ENCODE results near the gene XCL1.
"Not testable (repeated sequence)": the region's sequence is repeated elsewhere in the genome, so short reads cannot be mapped to it uniquely, and the experiment has no call there.

Gene XCL1

GRCh38 chr1:168581817-168582572 is 5.6 kb downstream of the XCL1 start:
- H3K4me1 Mint-ChIP-seq (ENCODE audit: low read depth): no peaks in the 10 kb centered on the region
- no peaks in the 10 kb centered on the region for H3K27me3 Mint-ChIP-seq (ENCODE audit: low read depth)
- no peaks in the 10 kb centered on the region for H3K9me3 Mint-ChIP-seq
- H3K36me3 Mint-ChIP-seq (ENCODE audit: low read depth): no peaks in the 10 kb centered on the region
- no peak overlapping the region for H3K27ac Mint-ChIP-seq
- no peak overlapping the region for H3K4me3 Mint-ChIP-seq

DNA sequence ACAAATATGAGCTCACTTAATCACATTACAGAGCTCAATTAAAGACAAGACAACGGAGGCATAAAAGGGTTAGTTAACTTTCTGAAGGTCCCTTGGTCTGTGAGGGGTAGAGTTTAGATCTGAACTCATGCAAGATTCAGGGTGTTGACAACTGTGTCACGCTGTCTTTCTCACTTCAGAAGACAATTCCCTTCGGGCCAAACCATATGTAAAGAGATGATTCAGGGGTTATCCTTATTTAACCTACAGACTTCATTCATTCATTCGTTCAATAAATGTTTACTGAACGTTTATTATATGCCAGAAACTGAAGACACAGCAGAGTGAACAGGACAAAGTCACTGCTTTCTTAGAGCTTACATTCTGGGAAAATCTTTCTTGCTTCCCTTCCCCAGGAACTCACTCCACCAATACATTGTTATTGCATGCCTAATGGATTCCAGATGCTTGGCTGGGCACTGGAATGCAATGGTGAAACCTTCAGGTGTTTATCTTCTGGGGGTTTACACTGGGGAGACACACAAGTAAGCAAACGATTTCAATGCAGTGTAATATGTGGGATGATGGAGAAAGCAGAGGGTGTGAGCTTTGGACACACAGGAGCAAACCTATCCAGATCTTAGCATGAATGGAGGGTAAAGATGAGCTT is 6.4 kb downstream of the XCL1 start:
- H3K4me1 Mint-ChIP-seq (ENCODE audit: low read depth): no peaks in the 10 kb centered on the region
- H3K27me3 Mint-ChIP-seq (ENCODE audit: low read depth): no peaks in the 10 kb centered on the region
- H3K36me3 Mint-ChIP-seq (ENCODE audit: low read depth): peaks cover 3% of the 10 kb centered on the region
- no peak overlapping the region for H3K4me3 Mint-ChIP-seq
- no peak overlapping the region for H3K27ac Mint-ChIP-seq
- H3K9me3 Mint-ChIP-seq: peaks cover 6% of the 10 kb centered on the region

- Mint-ChIP-seq H3K27me3 (ENCODE audit: low read depth) (no peaks in the 10 kb centered on the region), H3K27ac (no peak overlapping the region), H3K4me1 (ENCODE audit: low read depth) (no peaks in the 10 kb centered on the region), H3K36me3 (ENCODE audit: low read depth) (peaks cover 3% of the 10 kb centered on the region), H3K9me3 (peaks cover 9% of the 10 kb centered on the region), H3K4me3 (no peak overlapping the region)
Measured at GRCh38 chr1:168583571-168583970, 7.2 kb downstream of the XCL1 start.

- H3K36me3 Mint-ChIP-seq (ENCODE audit: low read depth): peaks cover 3% of the 10 kb centered on the region
- no peaks in the 10 kb centered on the region for H3K4me1 Mint-ChIP-seq (ENCODE audit: low read depth)
- H3K4me3 Mint-ChIP-seq: no peak overlapping the region
Measured at GRCh38 chr1:168585191-168585590, 8.8 kb downstream of the XCL1 start.

GRCh38 chr1:168585937-168586336 is 9.5 kb downstream of the XCL1 start:
- no peak overlapping the region for H3K27ac Mint-ChIP-seq
- H3K4me1 Mint-ChIP-seq (ENCODE audit: low read depth): no peaks in the 10 kb centered on the region
- peaks cover 3% of the 10 kb centered on the region for H3K36me3 Mint-ChIP-seq (ENCODE audit: low read depth)
- H3K9me3 Mint-ChIP-seq: peaks cover 9% of the 10 kb centered on the region
- H3K4me3 Mint-ChIP-seq: no peak overlapping the region
- H3K27me3 Mint-ChIP-seq (ENCODE audit: low read depth): peaks cover 7% of the 10 kb centered on the region

More at GRCh38 chr1:168585191-168585590, 8.8 kb downstream of the XCL1 start:
- Mint-ChIP-seq H3K27me3 (ENCODE audit: low read depth) (peaks cover 7% of the 10 kb centered on the region), H3K27ac (no peak overlapping the region), H3K9me3 (peaks cover 9% of the 10 kb centered on the region)

DNA sequence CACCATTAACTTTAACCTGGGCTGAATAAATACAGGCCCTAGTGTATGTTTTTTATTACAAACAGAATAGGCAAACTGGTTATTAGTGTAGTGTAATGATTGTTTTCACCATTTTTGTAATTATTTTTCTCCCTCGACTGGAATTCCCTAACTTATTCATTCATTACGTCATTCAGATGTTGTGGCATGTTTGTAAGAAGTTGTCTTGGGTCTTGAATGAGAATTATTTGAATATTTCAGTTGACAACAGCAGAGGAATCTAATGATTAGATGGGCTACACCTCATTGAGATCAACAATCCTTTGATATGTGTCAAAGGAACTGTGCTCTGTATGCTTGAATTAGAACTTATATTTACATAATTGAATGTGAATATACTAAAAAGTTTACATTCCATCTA is 12.8 kb downstream of the XCL1 start:
- no peak overlapping the region for H3K27ac Mint-ChIP-seq
- peaks cover 3% of the 10 kb centered on the region for H3K36me3 Mint-ChIP-seq (ENCODE audit: low read depth)
- no peaks in the 10 kb centered on the region for H3K4me1 Mint-ChIP-seq (ENCODE audit: low read depth)
- H3K27me3 Mint-ChIP-seq (ENCODE audit: low read depth): peaks cover 7% of the 10 kb centered on the region
- H3K9me3 Mint-ChIP-seq: peaks cover 9% of the 10 kb centered on the region
- no peak overlapping the region for H3K4me3 Mint-ChIP-seq

GRCh38 chr1:168591066-168591465 is 14.7 kb downstream of the XCL1 start:
- no peaks in the 10 kb centered on the region for H3K4me1 Mint-ChIP-seq (ENCODE audit: low read depth)
- no peak overlapping the region for H3K4me3 Mint-ChIP-seq
- peaks cover 7% of the 10 kb centered on the region for H3K27me3 Mint-ChIP-seq (ENCODE audit: low read depth)
- H3K36me3 Mint-ChIP-seq (ENCODE audit: low read depth): peaks cover 3% of the 10 kb centered on the region
- H3K9me3 Mint-ChIP-seq: peaks cover 9% of the 10 kb centered on the region
- no peak overlapping the region for H3K27ac Mint-ChIP-seq

GRCh38 chr1:168591641-168592250 is 15.3 kb downstream of the XCL1 start:
- H3K27me3 Mint-ChIP-seq (ENCODE audit: low read depth): peaks cover 8% of the 10 kb centered on the region
- no peak overlapping the region for H3K4me3 Mint-ChIP-seq
- H3K27ac Mint-ChIP-seq: no peak overlapping the region

DNA sequence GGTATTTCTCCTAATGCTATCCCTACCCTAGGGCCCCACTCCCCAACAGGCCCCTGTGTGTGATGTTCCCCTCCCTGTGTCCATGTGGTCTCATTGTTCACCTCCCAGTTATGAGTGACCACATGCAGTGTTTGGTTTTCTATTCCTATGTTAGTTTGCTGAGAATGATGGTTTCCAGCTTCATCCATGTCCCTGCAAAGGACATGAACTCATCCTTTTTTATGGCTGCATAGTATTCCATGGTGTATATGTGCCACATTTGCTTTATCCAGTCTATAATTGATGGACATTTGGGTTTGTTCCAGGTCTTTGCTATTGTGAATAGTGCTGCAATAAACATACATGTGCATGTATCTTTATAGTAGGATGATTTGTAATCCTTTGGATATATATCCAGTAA is 19.0 kb downstream of the XCL1 start:
- not testable (repeated sequence) for H3K9me3 Mint-ChIP-seq; H3K36me3 Mint-ChIP-seq (ENCODE audit: low read depth); H3K4me3 Mint-ChIP-seq; H3K27ac Mint-ChIP-seq; H3K4me1 Mint-ChIP-seq (ENCODE audit: low read depth)
- peaks cover 13% of the 10 kb centered on the region for H3K27me3 Mint-ChIP-seq (ENCODE audit: low read depth)

More at GRCh38 chr1:168591641-168592250, 15.3 kb downstream of the XCL1 start:
- Mint-ChIP-seq H3K4me1 (ENCODE audit: low read depth) (no peaks in the 10 kb centered on the region), H3K9me3 (peaks cover 9% of the 10 kb centered on the region), H3K36me3 (ENCODE audit: low read depth) (peaks cover 3% of the 10 kb centered on the region)

GRCh38 chr1:168598125-168598524 is 21.7 kb downstream of the XCL1 start:
- H3K9me3 Mint-ChIP-seq: no peaks in the 10 kb centered on the region
- H3K4me1 Mint-ChIP-seq (ENCODE audit: low read depth): no peaks in the 10 kb centered on the region
- peaks cover 18% of the 10 kb centered on the region for H3K27me3 Mint-ChIP-seq (ENCODE audit: low read depth)
- no peaks in the 10 kb centered on the region for H3K36me3 Mint-ChIP-seq (ENCODE audit: low read depth)
- no peak overlapping the region for H3K4me3 Mint-ChIP-seq
- no peak overlapping the region for H3K27ac Mint-ChIP-seq

DNA sequence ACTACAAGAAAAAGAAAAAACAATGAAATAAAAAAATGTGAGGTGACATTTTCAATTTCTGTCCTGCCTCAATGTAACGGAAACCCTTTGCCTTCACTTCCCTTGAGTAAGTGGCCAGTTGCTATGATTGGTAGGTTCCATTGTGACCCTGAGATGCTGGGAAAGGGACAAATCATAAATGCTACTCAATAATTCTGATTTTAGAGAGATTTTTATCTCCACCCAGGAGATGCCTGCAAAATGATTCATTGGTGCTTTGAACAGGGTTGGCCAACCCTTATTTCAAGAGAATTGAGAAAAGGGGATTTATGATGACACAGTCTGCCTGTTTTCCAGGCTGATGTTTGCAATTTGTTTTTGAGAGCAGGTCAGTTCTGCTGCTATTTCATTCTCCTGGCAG is 22.5 kb downstream of the XCL1 start:
- Mint-ChIP-seq H3K4me3 (no peak overlapping the region), H3K27ac (no peak overlapping the region), H3K9me3 (no peaks in the 10 kb centered on the region), H3K27me3 (ENCODE audit: low read depth) (peaks cover 18% of the 10 kb centered on the region), H3K4me1 (ENCODE audit: low read depth) (peaks cover 2% of the 10 kb centered on the region), H3K36me3 (ENCODE audit: low read depth) (no peaks in the 10 kb centered on the region)

DNA sequence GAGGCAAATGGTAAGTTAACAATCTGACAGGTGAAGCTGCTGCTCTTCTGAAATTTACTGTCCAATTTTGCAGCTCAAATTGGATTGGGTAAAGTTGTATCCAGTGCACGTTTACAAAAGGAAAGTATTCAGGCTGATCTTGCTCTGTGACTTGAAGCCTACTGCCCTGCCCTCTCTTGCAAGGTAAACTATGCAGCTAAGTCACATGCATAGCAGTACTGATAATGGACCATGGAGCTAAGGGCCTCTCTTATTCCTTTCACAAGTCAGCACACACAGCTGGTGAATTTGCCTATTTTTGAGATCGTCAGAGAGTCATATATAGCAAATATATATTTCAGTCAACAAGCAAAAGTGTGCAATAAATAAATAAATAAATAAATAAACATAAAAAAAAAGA is 23.2 kb downstream of the XCL1 start:
- peaks cover 2% of the 10 kb centered on the region for H3K4me1 Mint-ChIP-seq (ENCODE audit: low read depth)
- no peak overlapping the region for H3K4me3 Mint-ChIP-seq
- H3K27me3 Mint-ChIP-seq (ENCODE audit: low read depth): peaks cover 23% of the 10 kb centered on the region
- H3K36me3 Mint-ChIP-seq (ENCODE audit: low read depth): no peaks in the 10 kb centered on the region
- no peak overlapping the region for H3K27ac Mint-ChIP-seq
- no peaks in the 10 kb centered on the region for H3K9me3 Mint-ChIP-seq

DNA sequence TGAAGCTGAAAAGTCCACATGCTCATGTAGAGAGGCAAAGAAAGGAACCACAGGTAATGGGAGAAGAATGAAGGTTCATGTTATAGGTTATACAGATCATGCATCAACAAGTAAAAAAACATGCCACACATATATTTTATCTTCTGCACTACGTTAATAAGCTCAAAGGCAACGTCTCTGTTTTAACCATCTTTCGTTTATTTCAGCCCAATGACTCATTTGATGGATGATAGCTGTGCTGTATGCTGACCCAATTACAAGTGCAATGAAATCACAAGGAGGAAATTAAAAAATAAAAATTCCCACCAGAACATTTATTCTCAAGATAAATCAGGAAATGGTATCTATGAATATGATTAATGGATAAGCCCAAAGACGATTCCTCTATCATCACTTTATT is 24.6 kb downstream of the XCL1 start:
- H3K4me3 Mint-ChIP-seq: no peak overlapping the region
- H3K27ac Mint-ChIP-seq: no peak overlapping the region
- peaks cover 2% of the 10 kb centered on the region for H3K4me1 Mint-ChIP-seq (ENCODE audit: low read depth)
- H3K9me3 Mint-ChIP-seq: no peaks in the 10 kb centered on the region
- H3K36me3 Mint-ChIP-seq (ENCODE audit: low read depth): no peaks in the 10 kb centered on the region
- peaks cover 32% of the 10 kb centered on the region for H3K27me3 Mint-ChIP-seq (ENCODE audit: low read depth)

DNA sequence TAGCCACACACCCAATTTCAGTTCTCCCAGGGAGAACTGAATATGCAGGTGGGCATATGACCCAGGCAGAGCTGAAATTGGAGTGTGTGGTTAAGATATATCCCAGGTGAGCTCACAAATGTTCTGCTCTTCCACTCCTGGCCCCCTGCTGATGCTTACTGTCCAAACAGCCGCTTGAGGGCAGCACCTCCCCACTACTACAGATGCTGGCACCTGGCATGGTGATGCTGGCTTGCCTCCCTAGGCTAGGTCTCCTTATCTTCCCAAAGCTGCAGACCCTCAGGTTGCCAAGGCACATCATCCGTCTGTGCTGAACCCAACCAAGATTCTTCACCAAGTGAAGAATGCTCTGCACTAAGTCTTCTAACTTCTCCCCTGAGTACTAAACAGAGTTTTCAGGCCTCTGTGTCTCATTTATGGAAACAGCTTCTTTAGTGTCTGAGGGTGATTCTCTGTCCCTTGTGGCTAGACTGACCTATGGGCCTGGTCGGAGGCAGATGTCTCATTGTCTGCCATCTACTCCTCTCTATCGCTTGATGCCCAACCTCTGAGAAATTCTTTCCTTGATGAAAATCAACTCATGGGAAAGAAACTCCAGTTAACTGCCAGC is 27.2 kb downstream of the XCL1 start:
- Mint-ChIP-seq H3K4me3 (no peak overlapping the region), H3K36me3 (ENCODE audit: low read depth) (no peaks in the 10 kb centered on the region), H3K4me1 (ENCODE audit: low read depth) (peaks cover 2% of the 10 kb centered on the region), H3K27ac (no peak overlapping the region), H3K9me3 (no peaks in the 10 kb centered on the region), H3K27me3 (ENCODE audit: low read depth) (peaks cover 37% of the 10 kb centered on the region)

DNA sequence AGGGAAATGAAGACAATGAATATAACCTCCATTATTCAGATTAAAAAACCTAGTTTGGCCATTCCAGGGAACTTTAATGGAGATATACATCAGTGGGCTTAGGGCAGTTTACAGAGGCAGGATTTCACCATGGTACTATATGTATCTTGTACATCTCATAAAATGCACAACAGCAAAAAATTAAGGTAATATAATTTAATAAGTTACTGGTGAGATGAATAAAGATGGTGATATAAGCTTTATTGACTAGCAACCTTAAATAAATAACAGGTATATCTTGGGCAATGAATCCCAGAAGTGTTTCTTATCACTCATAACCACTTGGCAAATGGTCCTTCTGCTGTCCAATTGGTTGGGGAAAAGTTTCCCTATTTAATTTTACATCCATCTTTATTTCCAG is 29.0 kb downstream of the XCL1 start:
- H3K27ac Mint-ChIP-seq: no peak overlapping the region
- no peaks in the 10 kb centered on the region for H3K36me3 Mint-ChIP-seq (ENCODE audit: low read depth)
- peaks cover 39% of the 10 kb centered on the region for H3K27me3 Mint-ChIP-seq (ENCODE audit: low read depth)
- peaks cover 2% of the 10 kb centered on the region for H3K4me1 Mint-ChIP-seq (ENCODE audit: low read depth)
- H3K4me3 Mint-ChIP-seq: no peak overlapping the region
- H3K9me3 Mint-ChIP-seq: no peaks in the 10 kb centered on the region
